Measurements from ENCODE around the gene LDLRAP1.

Gene LDLRAP1

DNA sequence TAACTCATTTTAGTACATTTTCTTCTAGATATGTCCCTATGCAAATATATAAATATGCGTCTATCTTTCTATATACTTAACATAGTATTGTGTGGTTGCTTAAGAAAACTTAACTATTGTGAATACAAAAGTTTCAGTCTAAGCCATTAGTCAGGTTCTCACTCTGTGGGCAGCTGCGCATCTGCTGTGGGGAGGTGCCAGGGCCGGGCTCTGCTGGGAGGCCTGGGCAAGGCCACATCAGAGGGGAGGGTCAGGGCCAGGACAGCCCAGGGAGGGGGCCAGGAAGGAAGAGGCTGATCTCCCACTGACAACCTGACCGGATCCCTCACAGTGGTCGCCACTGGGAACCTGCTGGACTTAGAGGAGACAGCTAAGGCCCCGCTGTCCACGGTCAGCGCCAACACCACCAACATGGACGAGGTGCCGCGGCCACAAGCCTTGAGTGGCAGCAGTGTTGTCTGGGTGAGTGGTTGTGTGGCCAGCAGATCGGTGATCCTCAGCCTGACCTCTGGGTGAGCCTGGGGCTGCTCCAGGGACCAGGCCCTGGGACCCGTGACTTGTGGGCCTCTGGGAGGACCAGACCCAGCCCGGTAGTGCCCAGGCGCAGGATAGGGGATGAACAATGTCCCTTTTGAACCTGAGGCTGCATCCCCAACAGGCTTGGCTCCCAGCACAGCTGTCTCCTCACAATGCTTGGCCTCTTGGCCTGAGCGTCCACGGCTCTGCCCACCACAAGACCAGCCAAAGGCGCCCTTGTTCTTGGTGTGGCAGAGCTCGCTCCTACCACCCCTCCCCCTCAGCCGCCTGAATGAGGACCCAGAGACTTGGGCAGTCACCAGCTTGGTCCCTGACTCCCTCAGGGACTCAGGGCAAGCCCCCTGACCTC, 20.2 kb downstream of the LDLRAP1 start:
- DNase-seq = no peak

DNA sequence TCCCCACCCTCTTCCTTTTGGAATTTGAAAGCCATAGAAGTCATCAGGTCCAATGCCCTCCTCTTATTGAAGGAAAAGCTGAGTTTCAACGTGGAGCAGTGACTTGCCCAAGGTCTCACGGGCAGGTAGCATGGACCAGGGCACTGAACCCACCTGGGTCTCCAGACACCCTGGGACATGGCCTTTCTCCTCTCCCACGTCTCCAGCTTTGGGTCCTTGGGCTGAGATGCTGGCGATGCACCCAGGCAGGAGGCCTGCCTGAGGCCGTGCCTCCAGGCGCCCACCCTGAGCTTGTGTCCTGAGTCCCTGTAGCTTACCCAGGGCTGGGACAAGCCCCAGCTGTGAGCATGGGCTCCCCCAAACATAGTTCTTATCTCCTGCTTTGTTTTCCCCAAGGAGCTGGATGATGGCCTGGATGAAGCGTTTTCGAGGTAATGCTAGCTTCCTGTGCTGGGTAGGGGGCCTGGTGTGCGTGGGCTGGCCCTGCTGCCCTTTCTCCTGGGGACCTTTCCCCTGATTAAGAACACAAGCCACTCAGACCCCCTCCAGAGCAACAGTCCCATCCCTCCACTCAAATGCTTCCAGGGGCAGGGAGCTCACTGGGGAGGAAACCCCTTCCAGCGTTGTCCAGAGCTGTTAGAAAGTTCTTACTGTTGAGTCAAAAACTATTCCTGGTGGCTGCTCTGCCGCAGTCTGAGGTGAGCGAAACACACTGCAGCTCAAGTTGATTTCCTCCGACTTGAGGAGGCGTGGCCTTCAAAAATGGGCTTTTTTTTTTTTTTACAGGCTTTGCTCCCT, 21.6 kb downstream of the LDLRAP1 start:
- no peak for DNase-seq

DNA sequence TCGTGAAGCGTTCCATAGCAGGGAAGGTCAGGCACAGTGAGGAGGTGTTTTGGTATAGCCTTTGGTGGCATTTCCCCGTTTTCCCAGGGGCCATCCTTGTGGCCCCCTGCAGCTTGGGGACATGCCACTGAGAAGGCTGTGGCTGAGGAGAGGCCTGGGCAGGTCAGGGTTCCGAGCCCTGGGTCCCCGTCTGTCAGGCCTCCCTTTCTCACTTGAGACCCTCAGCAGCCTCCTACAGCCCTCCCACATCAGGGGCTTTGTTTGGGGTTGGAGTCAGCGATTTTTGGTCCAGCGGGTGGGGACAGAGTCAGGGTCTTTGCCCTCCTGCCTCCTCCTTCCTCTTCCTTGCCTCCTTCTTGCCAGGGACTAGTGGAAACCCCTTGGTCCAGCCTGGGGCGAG, 22.2 kb downstream of the LDLRAP1 start:
- DNase-seq = no peak

DNA sequence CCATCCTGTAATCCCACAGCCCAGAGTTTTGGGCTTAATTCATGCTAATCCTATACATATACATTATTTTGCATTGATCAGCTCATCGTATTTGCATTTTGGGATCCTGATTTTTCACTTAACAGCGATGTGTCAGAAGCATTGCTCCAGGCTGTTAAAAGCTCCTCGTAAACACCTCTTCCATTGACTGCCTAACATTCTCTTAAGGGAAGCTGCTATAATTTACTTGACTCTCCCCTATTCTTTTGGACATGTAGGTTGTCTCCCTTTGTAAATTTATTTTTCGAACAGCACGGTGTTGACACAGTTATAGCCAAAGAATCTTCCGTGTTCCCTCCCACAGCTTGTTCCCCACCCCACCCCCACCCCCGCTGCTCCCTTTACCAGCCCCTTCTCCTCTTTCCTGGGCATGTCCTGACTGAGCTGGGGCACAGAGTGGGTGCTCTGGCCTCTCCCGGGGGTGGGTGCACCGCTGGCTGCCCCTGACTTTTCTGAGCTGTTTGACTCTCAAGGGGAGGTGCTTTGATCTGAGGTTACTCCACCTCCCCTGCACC, 22.8 kb downstream of the LDLRAP1 start:
- DNase-seq = no peak

DNA sequence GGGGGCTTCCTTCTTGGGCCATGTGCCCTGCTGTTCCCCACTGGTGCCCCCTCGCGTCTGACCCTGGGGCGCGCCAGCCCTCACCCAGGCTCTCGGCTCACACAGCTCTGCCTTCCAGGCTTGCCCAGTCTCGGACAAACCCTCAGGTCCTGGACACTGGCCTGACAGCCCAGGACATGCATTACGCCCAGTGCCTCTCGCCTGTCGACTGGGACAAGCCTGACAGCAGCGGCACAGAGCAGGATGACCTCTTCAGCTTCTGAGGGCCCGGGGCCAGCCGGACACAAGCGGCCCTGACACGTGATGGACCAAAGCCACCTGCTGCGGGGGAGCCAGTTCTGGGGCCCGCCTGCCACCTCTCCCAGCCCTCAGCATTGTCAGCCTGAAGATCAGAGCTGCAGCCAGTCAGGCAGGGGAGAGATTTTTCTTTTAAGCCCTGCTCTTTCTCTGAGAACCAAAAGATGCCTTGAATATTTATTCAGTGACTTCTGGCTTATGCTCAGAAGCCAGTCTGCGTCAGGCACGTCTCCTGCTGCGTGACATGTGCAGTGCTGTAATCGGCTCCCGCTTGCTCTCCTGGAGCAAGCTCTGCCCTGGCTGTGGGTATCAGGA, 23.4 kb downstream of the LDLRAP1 start:
- DNase-seq = no peak

DNA sequence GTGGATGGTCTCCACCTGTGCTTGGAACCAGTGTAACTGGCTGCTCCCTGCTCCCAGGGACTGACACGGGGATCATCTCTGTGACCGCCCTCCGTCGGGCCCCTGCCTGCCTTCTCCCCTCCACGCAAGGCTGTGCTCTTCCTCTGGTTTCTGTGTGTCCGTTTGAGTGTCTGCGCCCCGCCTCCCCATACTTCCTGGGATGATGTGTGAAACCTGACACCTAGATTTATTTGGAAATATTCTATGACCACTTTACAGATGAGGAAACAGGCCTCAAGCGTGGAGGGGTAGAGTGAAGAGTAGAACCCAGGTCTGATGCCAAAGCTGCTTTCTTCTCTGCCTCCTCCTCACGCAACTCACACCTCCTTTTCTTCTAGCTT, 24.3 kb downstream of the LDLRAP1 start:
- DNase-seq = no peak

DNA sequence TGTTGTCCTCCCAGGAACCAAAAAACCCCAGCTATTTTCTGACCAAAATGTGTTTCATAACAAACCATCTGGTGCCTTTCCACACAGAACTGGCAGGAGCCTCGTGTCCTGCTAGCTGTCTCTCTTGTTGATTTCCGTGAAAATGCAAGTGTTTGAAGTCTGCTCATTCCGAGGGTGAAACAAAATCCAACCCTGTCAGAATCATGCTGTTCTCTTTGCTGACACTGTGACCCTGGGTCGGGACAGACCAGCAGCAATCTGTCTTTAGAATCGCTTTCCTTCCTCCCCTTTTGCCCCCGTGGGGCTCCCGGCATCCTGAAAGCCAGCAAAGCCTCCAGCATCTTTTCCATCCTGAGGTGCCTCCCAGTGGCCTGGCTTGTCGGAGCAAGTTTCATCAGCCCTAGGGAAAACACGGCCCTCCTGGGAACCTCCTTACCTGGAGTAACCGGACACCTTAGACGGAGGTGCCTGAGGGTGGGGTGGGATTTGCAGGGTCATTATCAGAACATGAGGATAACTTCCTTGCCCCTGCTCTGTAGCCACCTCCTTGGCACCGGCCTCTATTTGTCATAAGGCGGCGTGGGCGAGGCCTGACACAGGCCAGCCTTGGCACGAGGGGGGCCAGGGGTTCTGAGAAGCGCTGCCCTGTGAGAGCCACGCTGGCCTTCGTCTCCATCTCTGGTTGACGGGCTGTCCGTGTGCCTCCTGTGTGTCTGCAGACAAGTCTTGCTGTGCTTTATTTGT, 24.9 kb downstream of the LDLRAP1 start:
- DNase-seq = no peak

DNA sequence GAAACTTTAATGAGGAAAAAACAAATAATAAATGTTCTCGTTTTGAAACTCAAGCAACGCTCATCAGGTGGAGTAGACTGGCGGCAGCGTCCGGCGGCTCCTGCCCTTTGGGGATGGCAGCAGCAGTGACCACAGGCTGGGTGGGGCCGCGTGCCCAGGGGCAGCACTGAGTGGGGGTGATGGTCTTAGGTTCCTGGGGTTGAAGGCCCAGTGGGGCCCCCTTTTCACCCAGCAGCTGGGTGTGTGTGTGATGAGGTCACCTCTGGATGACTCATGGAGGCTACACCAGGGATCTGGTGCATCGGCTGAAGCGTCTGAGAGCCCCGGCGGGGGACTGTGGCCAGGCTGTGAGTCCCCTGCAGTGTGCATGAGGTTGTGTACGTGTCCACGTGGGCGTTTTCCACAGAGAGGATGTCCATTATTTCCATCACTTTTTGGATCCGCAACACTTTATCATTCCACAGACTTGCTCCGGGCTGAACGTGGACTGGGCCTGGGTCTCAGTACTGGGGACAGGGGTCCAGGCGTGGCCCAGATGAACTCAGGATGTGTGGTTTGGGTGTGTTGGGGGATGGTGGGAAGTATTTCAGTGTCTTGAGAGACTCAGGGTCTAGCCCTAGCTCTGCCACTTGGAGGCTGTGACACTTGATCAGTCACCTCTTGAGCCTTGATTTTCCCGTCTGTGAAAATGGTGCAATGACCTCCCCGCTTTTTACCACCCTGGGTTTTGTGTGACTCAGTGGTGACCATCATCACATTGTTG, 25.6 kb downstream of the LDLRAP1 start:
- DNase-seq = no peak

DNA sequence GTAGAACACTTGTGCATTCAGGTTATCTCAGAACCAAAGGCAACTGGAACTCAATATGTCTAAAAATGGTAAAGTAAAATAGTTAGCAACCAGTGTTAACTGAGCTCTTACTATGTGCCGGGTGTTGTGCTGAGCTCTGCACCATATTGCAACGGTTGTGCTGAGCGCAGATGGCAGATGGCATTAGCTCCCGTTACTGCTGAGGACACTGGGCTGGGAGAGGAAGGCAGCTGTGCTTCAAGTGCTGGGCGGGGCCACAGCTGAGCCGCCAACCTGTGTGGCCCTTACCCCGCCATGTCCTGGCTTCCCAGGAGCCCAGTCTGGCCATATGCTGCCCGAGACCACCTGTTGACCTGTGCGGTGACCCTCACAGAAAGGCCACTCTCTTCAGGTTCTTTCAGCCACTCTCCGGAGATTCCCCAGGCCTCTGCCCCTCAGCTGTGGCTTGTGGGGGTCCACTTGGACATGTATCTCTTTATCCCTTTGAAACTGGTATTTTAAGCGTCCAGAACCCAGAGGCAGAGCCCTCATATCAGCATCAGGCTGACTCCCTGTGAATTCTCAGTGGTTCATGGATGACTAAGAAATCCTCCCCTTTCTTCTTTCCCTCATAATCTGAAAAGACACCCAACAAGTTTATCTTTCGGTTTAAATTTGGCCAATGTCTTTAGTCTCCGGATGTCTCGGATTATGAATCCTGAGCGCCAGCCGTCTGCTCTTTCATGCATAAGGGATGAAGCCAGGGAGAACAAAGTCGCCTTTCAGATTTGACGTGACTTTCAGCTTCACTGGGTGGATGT, 26.4 kb downstream of the LDLRAP1 start:
- no peak for DNase-seq

DNA sequence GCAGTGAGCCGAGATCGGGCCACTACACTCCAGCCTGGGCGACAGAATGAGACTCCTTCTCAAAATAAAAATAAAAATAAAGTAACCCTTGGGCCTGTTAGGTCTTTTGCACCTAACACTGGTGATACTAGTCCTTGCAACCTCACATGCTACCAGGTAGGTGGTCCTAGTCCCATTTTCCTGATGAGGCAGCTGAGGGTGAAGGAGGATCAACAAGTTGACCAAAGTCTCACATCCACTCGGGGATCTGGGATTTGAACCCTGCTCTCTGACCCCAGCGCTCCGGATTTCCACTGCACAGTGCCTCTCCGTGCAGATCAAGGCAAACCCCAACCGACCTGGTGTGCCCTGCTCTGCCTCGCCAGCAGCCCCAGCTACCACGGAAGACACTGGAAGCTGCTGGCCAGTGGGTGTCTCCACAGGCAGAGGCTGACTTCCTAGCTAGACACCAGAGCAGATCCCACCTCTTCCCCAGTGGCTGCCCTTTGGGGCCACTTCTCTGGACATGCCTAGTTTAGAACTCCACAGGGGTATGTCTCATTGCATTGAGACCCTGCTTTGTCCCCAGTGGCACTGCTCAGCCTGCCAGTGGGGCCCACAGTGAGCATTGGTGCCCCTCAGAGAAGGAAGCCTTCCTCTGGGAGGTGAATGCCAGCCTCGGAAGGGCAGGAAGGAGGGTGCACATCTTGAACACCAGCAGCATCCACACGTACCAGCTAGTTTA, 27.6 kb downstream of the LDLRAP1 start:
- no peak for DNase-seq

DNA sequence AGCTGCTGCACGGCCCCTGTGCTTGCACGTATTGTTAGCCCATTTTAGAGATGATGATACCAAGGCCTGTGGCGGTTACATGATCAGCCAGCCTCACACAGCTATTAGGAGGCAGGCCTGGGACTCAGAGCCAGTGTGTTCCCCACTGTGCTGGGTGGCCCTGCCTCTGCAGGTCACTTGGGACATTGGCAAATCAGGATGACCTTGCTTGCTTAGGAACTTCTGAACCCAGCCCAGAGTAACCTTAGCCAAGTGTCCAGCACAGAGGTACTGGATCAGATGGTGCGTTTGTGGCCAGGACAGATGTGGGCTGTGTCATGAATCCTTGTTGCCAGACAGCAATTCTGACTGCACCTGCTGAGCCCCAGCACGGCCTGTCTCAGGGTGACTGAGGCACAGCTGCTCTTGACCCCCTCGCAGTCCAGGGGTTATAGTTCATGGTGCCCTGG, 28.1 kb downstream of the LDLRAP1 start:
- DNase-seq = no peak

DNA sequence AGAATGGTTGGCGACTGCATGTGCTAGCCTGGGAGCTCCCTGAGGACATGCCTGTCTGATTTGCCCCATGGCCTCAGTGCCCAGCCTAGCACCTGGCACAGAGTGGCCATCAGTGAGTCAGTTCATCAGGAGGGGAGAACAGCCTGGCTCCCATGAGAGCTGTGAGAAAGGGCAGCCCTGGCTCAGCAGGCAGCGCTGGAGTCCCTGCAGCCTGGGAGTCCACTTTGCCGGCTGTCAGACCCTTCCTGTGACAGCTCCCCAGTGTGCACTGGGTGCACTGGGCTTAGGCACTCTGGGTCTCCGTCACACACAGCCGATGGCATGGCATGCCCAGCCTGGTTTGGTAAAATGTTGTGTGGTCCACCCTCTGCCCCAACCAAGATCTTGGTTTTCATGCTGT, 28.7 kb downstream of the LDLRAP1 start:
- DNase-seq = no peak

DNA sequence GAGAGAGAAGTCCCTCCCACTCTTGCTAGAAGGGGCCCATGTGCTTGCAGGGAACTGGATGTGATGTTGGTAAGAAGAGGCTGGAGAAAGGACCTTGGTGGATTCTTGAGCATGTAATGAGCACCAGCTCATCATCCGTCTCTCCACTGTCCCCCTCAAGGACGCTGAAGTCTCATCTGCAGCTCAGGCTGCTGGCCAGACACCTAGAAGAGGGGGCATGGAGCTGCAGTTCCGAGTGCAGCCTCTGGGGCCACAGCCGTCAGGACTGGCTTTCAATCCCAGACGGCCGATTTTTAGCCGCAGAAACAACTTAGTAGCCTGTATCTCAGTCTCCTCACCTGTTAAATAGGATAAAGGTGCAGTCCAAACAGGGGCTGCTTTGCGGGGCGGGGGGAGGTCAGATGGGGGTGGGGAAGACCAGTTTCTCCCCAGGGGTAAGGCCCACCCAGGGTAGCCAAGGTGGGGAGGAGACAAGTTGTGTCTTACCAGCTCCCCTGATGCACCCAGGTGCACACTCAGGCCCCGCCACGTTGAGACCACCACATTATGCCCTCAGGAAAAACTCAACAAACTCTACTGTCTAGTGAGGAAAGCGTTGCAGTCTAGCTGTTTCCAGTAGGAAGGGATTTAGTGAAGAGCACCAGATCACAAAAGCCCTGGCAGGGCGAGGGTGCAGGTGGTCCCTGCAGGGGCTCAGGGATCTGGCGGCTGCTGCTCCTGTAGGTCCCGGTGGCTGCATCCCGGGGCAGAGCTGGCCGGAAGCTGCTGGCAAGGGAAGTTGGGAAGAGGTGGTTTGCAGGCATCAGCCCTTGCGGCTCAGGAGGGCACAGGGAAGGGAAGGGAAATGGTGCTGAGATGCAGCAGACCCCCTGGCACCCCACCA, 29.5 kb downstream of the LDLRAP1 start:
- DNase-seq = peak; percentile 32

DNA sequence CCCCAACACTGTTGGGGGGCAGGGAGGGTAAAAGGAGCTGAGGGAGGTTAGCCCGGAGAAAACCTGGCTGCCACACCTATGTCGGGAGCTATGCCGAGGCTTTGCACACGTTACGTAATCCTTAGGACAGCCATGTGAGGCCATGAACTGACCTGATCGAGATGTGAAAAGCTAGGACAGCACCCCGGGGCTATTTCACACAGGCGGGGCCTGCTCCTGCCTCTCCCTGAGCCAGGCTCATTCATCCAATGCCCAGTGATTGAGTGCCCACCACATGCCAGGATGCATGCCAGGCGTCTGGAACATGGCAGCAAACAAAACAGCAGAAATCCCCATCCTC, 30.2 kb downstream of the LDLRAP1 start:
- no peak for DNase-seq

DNA sequence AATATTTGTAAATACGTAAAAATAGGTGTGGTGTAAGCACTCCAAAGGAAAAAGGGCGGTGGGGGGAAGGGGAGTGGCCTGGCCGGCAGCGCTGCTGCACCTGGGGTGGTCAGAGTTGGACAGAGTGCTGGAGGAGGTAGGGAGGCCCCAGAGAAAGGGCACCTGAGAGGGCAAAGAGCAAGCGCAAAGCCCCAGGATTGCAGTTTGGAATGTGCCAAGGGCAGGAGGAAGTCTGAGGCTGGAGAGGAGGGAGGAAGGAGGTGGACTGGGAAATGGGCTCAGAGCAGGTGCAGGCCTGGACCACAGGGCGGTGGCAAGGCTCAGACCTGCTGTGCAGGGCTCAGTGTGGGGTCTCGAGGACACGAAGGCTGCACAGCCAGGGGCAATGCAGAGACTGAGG, 30.6 kb downstream of the LDLRAP1 start:
- DNase-seq = no peak

DNA sequence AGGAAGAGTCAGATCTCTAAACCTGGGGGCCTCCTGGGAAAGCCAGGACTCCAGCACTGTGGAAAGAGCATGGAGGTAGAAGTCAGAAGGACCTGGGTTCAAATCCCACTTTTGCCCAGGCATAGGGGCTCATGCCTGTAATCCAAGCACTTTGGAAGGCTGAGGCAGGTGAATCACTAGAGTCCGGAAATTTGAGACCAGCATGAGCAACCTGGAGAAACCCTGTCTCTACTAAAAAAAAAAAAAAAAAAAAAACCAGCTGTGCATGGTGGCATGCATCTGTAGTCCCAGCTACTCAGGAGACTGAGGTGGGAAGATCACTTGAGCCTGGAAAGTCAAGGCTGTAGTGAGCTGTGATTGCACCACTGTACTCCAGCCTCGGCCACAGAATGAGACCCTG, 31.8 kb downstream of the LDLRAP1 start:
- DNase-seq = no peak

DNA sequence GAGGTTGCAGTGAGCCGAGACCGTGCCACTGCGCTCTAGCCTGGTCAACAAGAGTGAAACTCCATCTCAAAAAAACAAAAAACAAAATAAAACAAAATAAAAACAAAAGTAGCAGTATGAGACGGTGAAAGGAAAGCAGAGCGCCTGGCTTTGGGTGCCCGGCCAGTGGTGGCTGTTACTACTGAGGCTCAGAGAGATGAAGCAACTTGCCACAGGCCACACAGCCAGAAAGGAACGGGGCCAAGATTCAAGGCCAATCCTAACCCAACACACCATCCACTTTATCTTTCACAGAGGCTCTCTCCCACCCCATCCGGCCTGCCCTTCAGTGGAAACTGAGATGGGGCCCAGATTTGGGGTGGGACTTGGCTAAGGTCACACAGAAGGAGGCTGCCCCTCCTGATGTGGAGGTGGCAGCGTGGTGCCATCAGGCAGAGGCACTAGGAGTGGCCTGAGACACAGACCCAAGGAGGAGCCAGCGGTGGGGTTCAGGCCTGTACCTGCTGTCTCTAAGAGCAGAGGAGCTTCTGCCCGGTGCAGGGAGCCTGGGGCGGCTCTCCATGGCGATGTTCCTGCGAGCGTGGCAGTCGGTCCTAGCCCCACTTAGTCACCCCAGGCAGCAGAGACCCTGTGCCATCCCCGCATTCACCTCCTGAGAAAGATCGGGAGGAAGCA, 33.2 kb downstream of the LDLRAP1 start:
- DNase-seq = no peak

DNA sequence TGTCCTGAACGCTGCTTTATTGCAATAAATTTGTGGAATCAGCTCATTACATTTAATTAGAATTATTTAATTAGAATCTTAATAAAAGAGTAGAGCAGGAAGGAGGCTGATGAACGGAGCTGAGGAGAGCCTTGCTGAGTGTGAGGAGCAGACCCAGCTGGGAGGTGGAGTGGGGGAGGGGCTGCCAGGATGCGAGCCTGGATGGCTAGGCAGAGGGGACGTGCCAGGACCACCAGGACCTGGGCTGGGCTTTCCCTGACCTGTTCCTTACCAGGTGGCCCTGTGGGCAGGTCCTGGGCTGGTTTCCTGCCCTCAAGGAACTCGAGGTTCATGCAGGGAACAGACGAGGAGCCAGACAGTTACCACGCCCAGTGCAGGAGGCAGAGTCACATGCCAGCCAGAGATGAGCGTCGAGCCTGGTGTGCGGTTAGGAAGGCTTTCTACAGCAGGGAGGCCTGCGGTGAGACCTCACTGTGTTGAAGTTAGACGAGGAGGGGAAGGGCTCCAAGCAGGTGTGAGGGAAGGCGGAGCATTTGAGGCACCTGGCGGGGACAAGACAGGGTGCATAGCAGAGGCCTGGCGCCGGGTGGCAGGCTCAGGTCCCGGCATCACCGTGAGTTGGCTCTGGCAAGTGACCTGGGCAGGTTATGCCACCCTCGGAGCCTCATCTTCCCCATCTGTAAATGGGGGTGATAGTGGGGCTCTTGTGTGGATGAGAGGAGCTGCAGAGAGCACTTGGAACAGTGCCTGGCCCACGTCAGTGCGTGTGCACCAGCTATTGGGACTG, 33.9 kb downstream of the LDLRAP1 start:
- DNase-seq = no peak

Measured in NCI-H526 treated with DMSO at 0.1 percent for 48 hours (cell line).